Measurements from ENCODE around the gene RASSF1. TPM values are rescaled to one million over a fixed set of nuclear protein-coding genes. Genes with fewer than 3 reads are reported as not detected.

The RASSF1 gene
- total and polyA plus RNA-seq, 2 of the 13 experiments (the other 11 are each of a cell fraction or from before 2014, with no cell fraction given), result 10.2 to 27.5 TPM

DNA sequence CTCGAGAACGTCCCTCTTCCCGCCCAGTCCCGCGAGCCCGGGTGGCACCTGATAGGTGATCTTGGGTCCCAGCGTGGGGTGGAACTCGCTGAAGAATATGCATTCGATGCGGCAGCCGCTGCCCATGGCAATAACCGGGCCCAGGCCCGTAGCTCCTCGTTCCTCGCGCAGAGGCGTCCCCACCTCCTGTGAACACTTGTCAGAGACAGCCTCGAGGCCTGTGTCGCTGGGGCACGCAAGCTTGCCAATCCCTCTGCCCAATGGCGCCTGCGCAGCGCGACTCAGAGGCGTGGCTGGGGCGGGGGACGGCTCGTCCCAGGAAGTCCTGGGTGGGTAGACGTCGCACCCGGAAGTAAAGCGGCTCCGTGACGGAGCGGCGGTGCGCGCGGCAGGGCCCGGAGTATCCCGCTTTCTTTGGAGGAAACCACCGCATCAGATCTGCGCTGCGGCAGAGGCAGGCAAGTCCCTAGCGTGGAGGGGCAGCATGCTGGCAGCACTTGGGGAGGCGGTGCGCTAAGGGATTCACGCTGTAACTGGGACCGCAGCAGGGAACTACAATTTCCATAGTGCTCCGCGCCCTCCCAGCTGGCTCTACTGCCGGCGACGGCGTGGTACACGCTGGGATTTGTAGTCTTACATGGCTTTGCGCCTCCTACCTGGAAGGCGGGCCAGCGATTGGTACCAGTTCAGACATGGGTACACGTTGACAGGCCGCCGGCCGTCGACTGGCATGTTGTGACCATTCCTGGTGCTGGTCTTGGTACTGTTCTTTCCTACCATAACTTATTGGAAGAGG, 10.1 kb upstream of the RASSF1 start, which contains the start of the genes CYB561D2 and NPRL2 (continued):
- TF ChIP-seq, protein P1, sequence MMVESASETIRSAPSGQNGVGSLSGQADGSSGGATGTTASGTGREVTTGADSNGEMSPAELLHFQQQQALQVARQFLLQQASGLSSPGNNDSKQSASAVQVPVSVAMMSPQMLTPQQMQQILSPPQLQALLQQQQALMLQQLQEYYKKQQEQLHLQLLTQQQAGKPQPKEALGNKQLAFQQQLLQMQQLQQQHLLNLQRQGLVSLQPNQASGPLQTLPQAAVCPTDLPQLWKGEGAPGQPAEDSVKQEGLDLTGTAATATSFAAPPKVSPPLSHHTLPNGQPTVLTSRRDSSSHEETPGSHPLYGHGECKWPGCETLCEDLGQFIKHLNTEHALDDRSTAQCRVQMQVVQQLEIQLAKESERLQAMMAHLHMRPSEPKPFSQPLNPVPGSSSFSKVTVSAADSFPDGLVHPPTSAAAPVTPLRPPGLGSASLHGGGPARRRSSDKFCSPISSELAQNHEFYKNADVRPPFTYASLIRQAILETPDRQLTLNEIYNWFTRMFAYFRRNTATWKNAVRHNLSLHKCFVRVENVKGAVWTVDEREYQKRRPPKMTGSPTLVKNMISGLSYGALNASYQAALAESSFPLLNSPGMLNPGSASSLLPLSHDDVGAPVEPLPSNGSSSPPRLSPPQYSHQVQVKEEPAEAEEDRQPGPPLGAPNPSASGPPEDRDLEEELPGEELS (CRISPR knock-in tag; IDR thresholded peaks at IDR 0.05), result 0 out of 2 replicates have a peak, but pooled peaks have one; percentile 20
- peak; percentile 25 for TF ChIP-seq SRSF1 (optimal IDR thresholded peaks at IDR 0.05; ENCODE audit: low read depth, low read length)
- TF ChIP-seq, protein P2, sequence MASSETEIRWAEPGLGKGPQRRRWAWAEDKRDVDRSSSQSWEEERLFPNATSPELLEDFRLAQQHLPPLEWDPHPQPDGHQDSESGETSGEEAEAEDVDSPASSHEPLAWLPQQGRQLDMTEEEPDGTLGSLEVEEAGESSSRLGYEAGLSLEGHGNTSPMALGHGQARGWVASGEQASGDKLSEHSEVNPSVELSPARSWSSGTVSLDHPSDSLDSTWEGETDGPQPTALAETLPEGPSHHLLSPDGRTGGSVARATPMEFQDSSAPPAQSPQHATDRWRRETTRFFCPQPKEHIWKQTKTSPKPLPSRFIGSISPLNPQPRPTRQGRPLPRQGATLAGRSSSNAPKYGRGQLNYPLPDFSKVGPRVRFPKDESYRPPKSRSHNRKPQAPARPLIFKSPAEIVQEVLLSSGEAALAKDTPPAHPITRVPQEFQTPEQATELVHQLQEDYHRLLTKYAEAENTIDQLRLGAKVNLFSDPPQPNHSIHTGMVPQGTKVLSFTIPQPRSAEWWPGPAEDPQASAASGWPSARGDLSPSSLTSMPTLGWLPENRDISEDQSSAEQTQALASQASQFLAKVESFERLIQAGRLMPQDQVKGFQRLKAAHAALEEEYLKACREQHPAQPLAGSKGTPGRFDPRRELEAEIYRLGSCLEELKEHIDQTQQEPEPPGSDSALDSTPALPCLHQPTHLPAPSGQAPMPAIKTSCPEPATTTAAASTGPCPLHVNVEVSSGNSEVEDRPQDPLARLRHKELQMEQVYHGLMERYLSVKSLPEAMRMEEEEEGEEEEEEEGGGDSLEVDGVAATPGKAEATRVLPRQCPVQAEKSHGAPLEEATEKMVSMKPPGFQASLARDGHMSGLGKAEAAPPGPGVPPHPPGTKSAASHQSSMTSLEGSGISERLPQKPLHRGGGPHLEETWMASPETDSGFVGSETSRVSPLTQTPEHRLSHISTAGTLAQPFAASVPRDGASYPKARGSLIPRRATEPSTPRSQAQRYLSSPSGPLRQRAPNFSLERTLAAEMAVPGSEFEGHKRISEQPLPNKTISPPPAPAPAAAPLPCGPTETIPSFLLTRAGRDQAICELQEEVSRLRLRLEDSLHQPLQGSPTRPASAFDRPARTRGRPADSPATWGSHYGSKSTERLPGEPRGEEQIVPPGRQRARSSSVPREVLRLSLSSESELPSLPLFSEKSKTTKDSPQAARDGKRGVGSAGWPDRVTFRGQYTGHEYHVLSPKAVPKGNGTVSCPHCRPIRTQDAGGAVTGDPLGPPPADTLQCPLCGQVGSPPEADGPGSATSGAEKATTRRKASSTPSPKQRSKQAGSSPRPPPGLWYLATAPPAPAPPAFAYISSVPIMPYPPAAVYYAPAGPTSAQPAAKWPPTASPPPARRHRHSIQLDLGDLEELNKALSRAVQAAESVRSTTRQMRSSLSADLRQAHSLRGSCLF (CRISPR knock-in tag; IDR thresholded peaks at IDR 0.05; ENCODE audit: borderline replicate concordance), result peak; percentile 24; the same call in 1 of the 2 replicates
- TF ChIP-seq KAT2B (IDR thresholded peaks at IDR 0.05; ENCODE audit: borderline replicate concordance, low read depth, low read length), result no peak
- no peak for TF ChIP-seq ZNF367 (CRISPR knock-in tag; IDR thresholded peaks at IDR 0.05; ENCODE audit: borderline replicate concordance)
- TF ChIP-seq ZKSCAN5 (CRISPR knock-in tag; IDR thresholded peaks at IDR 0.05), result peak; percentile 55; the same call in 1 of the 2 replicates
- peak in 1 of 2 experiments; percentile 30; a peak in 1 of 4 replicates for TF ChIP-seq NR2F1 (CRISPR knock-in tag; IDR thresholded peaks at IDR 0.05)
- TF ChIP-seq ZNF577 (CRISPR knock-in tag; IDR thresholded peaks at IDR 0.05; ENCODE audit: borderline replicate concordance, low read depth), result peak; percentile 96; the same call in 1 of the 2 replicates
- TF ChIP-seq, protein P3, sequence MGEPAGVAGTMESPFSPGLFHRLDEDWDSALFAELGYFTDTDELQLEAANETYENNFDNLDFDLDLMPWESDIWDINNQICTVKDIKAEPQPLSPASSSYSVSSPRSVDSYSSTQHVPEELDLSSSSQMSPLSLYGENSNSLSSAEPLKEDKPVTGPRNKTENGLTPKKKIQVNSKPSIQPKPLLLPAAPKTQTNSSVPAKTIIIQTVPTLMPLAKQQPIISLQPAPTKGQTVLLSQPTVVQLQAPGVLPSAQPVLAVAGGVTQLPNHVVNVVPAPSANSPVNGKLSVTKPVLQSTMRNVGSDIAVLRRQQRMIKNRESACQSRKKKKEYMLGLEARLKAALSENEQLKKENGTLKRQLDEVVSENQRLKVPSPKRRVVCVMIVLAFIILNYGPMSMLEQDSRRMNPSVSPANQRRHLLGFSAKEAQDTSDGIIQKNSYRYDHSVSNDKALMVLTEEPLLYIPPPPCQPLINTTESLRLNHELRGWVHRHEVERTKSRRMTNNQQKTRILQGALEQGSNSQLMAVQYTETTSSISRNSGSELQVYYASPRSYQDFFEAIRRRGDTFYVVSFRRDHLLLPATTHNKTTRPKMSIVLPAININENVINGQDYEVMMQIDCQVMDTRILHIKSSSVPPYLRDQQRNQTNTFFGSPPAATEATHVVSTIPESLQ (CRISPR knock-in tag; conservative IDR thresholded peaks at IDR 0.05), result 0 out of 2 replicates have a peak, but pooled peaks have one; percentile 72
- TF ChIP-seq, protein P4, sequence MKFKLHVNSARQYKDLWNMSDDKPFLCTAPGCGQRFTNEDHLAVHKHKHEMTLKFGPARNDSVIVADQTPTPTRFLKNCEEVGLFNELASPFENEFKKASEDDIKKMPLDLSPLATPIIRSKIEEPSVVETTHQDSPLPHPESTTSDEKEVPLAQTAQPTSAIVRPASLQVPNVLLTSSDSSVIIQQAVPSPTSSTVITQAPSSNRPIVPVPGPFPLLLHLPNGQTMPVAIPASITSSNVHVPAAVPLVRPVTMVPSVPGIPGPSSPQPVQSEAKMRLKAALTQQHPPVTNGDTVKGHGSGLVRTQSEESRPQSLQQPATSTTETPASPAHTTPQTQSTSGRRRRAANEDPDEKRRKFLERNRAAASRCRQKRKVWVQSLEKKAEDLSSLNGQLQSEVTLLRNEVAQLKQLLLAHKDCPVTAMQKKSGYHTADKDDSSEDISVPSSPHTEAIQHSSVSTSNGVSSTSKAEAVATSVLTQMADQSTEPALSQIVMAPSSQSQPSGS (CRISPR knock-in tag; IDR thresholded peaks at IDR 0.05), result peak; percentile 58; the same call in 1 of the 2 replicates
- TF ChIP-seq PAF1 (CRISPR knock-in tag; IDR thresholded peaks at IDR 0.05), result no peak
- peak; percentile 98 for TF ChIP-seq ARID2 (CRISPR knock-in tag; IDR thresholded peaks at IDR 0.05; ENCODE audit: borderline replicate concordance)
- TF ChIP-seq, protein P5, sequence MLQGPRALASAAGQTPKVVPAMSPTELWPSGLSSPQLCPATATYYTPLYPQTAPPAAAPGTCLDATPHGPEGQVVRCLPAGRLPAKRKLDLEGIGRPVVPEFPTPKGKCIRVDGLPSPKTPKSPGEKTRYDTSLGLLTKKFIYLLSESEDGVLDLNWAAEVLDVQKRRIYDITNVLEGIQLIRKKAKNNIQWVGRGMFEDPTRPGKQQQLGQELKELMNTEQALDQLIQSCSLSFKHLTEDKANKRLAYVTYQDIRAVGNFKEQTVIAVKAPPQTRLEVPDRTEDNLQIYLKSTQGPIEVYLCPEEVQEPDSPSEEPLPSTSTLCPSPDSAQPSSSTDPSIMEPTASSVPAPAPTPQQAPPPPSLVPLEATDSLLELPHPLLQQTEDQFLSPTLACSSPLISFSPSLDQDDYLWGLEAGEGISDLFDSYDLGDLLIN (CRISPR knock-in tag; IDR thresholded peaks at IDR 0.05; ENCODE audit: borderline replicate concordance), result peak; percentile 67
- no peak for TF ChIP-seq THYN1 (CRISPR knock-in tag; IDR thresholded peaks at IDR 0.05; ENCODE audit: borderline replicate concordance, low read depth)
- 0 out of 2 replicates have a peak, but pooled peaks have one; percentile 92 for TF ChIP-seq ZNF484 (CRISPR knock-in tag; IDR thresholded peaks at IDR 0.05; ENCODE audit: borderline replicate concordance, low read depth)
